MCF 10A (cell line): ENCODE results near the gene HTR2C. TPM values are rescaled to one million over a fixed set of nuclear protein-coding genes. Genes with fewer than 3 reads are reported as not detected.

ENCODE experiments used
- BruUV-seq: library from RNA; stranded (reverse); fragments of 400-500 nt; replicated peaks from 2 replicates; lab custom pipeline; 2021; lab: Mats Ljungman, UMichigan
- CTCF ChIA-PET: fragments of 300-600 bp; sonication (Branson Sonifier 250); formaldehyde crosslinking; extraction: SDS; loops from one replicate; lab custom pipeline; 2021; ENCODE audit warnings: antibody characterized with exemption, inconsistent platforms; lab: Yijun Ruan, JAX
- POLR2A ChIA-PET: fragments of 300-600, 350-650 bp; sonication (Branson Sonifier 250); formaldehyde crosslinking; extraction: SDS; loops from one replicate; lab custom pipeline; 2020; ENCODE audit warnings: antibody characterized with exemption, inconsistent platforms; lab: Yijun Ruan, JAX
- DNase-seq: peaks from one replicate; pipeline ENCODE4 v3.0.0-alpha.2; 2018; ENCODE audit not compliant: unreplicated experiment
- H3K27ac Mint-ChIP-seq: one replicate; pipeline ENCODE4 v1.8.0; 2022; ENCODE audit warnings: mild to moderate bottlenecking, low read depth, mixed read lengths; ENCODE audit not compliant: unreplicated experiment
- H3K27me3 Mint-ChIP-seq: one replicate; pipeline ENCODE4 v1.8.0; 2022; ENCODE audit warnings: mixed read lengths; ENCODE audit not compliant: insufficient read depth, unreplicated experiment
- H3K36me3 Mint-ChIP-seq: one replicate; pipeline ENCODE4 v1.8.0; 2022; ENCODE audit warnings: mild to moderate bottlenecking, moderate library complexity, mixed read lengths; ENCODE audit not compliant: insufficient read depth, unreplicated experiment
- H3K4me1 Mint-ChIP-seq: one replicate; pipeline ENCODE4 v1.8.0; 2022; ENCODE audit warnings: mixed read lengths; ENCODE audit not compliant: insufficient read depth, unreplicated experiment
- H3K4me3 Mint-ChIP-seq: one replicate; pipeline ENCODE4 v1.8.0; 2022; ENCODE audit warnings: mild to moderate bottlenecking, moderate library complexity, mixed read lengths; ENCODE audit not compliant: unreplicated experiment
- H3K9me3 Mint-ChIP-seq: one replicate; pipeline ENCODE4 v1.8.0; 2022; ENCODE audit warnings: mixed read lengths; ENCODE audit not compliant: unreplicated experiment
- CTCF ChIP-seq: fragments of 200-600 bp; IDR thresholded peaks from one replicate; pipeline ENCODE4 v1.8.0; 2022; ENCODE audit warnings: antibody characterized with exemption, mild to moderate bottlenecking; ENCODE audit not compliant: unreplicated experiment
- intact Hi-C: fragments of 100-400 bp; cut with micrococcal nuclease; formaldehyde crosslinking; loops from 2 replicates; pipeline ENCODE4 v1.14.1; 2022
- total RNA-seq: library from RNA; stranded (reverse); gene quantifications from 2 replicates; pipeline ENCODE4 v1.2.3, GENCODE V29; 2022

The HTR2C gene
- total RNA-seq, 1 experiment from 2014 or later = not detected

GRCh38 chrX:114906984-114907510 is 323.2 kb downstream of the HTR2C start:
- Mint-ChIP-seq H3K4me1 (no peaks in the 10 kb centered on the region), H3K36me3 (no peaks in the 10 kb centered on the region), H3K4me3 (no peak overlapping the region), H3K9me3 (no peaks in the 10 kb centered on the region), H3K27me3 (peaks cover 54% of the 10 kb centered on the region), H3K27ac (no peak overlapping the region)
- no peak for DNase-seq
- intact Hi-C loops = no loop called here
- CTCF ChIA-PET = interaction anchor here (0.7 kb wide), 1 partner anchor 50 kb away, joined by 3 read pairs; no protein-coding TSS in a partner anchor
- TF ChIP-seq CTCF = no peak
- no TSS peak for BruUV-seq
- POLR2A ChIA-PET = no interaction called here

GRCh38 chrX:114924423-114924822 is 340.5 kb downstream of the HTR2C start:
- Mint-ChIP-seq H3K27ac (no peak overlapping the region), H3K4me1 (no peaks in the 10 kb centered on the region), H3K4me3 (no peak overlapping the region), H3K9me3 (no peaks in the 10 kb centered on the region), H3K27me3 (peaks cover 58% of the 10 kb centered on the region), H3K36me3 (peaks cover 6% of the 10 kb centered on the region)
- intact Hi-C loops = no loop called here
- BruUV-seq = no TSS peak
- no peak for DNase-seq
- TF ChIP-seq CTCF = no peak
- ChIA-PET POLR2A (no interaction called here), CTCF (no interaction called here)

GRCh38 chrX:114924856-114925255 is 341.0 kb downstream of the HTR2C start:
- no peak overlapping the region for H3K4me3 Mint-ChIP-seq
- H3K27ac Mint-ChIP-seq = no peak overlapping the region
- CTCF ChIA-PET = no interaction called here
- POLR2A ChIA-PET = no interaction called here
- H3K27me3 Mint-ChIP-seq = peaks cover 58% of the 10 kb centered on the region
- TF ChIP-seq CTCF = no peak
- intact Hi-C loops = no loop called here
- no peaks in the 10 kb centered on the region for H3K4me1 Mint-ChIP-seq
- no peaks in the 10 kb centered on the region for H3K9me3 Mint-ChIP-seq
- H3K36me3 Mint-ChIP-seq = peaks cover 7% of the 10 kb centered on the region
- BruUV-seq = no TSS peak
- no peak for DNase-seq

- Mint-ChIP-seq H3K36me3 (peaks cover 7% of the 10 kb centered on the region), H3K27ac (no peak overlapping the region), H3K9me3 (peaks cover 21% of the 10 kb centered on the region), H3K4me3 (no peak overlapping the region), H3K27me3 (peaks cover 51% of the 10 kb centered on the region), H3K4me1 (no peaks in the 10 kb centered on the region)
- CTCF ChIA-PET = no interaction called here
- no peak for DNase-seq
- no peak for TF ChIP-seq CTCF
- BruUV-seq = no TSS peak
- POLR2A ChIA-PET = no interaction called here
- intact Hi-C loops = no loop called here
Observed at GRCh38 chrX:114930227-114930626, 346.3 kb downstream of the HTR2C start.
